Naive thymus-derived CD4-positive, alpha-beta T cell (primary cell): ENCODE data around the gene C4A. TPM values are rescaled to one million over a fixed set of nuclear protein-coding genes. Genes with fewer than 3 reads are reported as not detected.
A peak's percentile ranks its signal among the peaks of the same experiment; 100 is the strongest.

Experiments
- ATAC-seq: fragments of 150-1000 bp; cut with Tn5 transposase; 2 replicates; pipeline ENCODE4 v1.10.0; 2021; ENCODE audit warnings: mild to moderate bottlenecking, moderate library complexity
- CTCF ChIA-PET: fragments of 350-600 bp; sonication (Branson Sonifier 250); formaldehyde crosslinking; loops from one replicate; lab custom pipeline; 2021; ENCODE audit warnings: antibody characterized with exemption; lab: Charles Lee
- POLR2A ChIA-PET: fragments of 350-600 bp; sonication (Branson Sonifier 250); formaldehyde crosslinking; loops from one replicate; lab custom pipeline; 2021; ENCODE audit warnings: antibody characterized with exemption, inconsistent platforms; lab: Charles Lee
- DNase-seq, 9 donors: peaks; one replicate each; pipeline versions ENCODE4 v3.0.0 to v3.0.0-alpha.2; 2020 to 2022; ENCODE audit warnings: mixed read lengths in 1 of 9
- H3K27ac ChIP-seq: one replicate; pipeline ENCODE4 v1.7.0; 2013; ENCODE audit warnings: mild to moderate bottlenecking, low read depth, low read length, moderate library complexity
- H3K27me3 ChIP-seq, 2 donors: one replicate each; pipeline ENCODE4 v1.7.0; 2013; ENCODE audit warnings: low read length in 2 of 2, mild to moderate bottlenecking in 2 of 2, moderate library complexity in 2 of 2; ENCODE audit not compliant: control insufficient read depth in 2 of 2, insufficient read depth in 2 of 2
- H3K36me3 ChIP-seq, 3 experiments: 1 replicate in 2 of 3; 2 replicates in 1 of 3; pipeline ENCODE4 v1.7.0; 2013; ENCODE audit warnings: low read length in 3 of 3, mild to moderate bottlenecking in 3 of 3, moderate library complexity in 1 of 3; ENCODE audit not compliant: insufficient read depth in 3 of 3, control insufficient read depth in 2 of 3
- H3K4me1 ChIP-seq, 2 donors: one replicate each; pipeline ENCODE4 v1.7.0; 2013; ENCODE audit warnings: low read length in 2 of 2, mild to moderate bottlenecking in 2 of 2, moderate library complexity in 1 of 2; ENCODE audit not compliant: control insufficient read depth in 2 of 2, insufficient read depth in 2 of 2
- H3K4me3 ChIP-seq: 2 replicates; pipeline ENCODE4 v1.7.0; 2013; ENCODE audit warnings: mild to moderate bottlenecking, low read length
- H3K9me3 ChIP-seq, 3 experiments: 1 replicate in 2 of 3; 2 replicates in 1 of 3; pipeline ENCODE4 v1.7.0; 2013; ENCODE audit warnings: low read length in 3 of 3; ENCODE audit not compliant: control insufficient read depth in 2 of 3
- H3K27ac Mint-ChIP-seq, 9 donors: one replicate each; pipeline ENCODE4 v1.8.0; 2020 to 2022; ENCODE audit warnings: mixed read lengths in 9 of 9, mild to moderate bottlenecking in 8 of 9, moderate library complexity in 5 of 9, inconsistent platforms in 2 of 9
- H3K27me3 Mint-ChIP-seq, 5 donors: one replicate each; pipeline ENCODE4 v1.8.0; 2021 to 2022; ENCODE audit warnings: mixed read lengths in 5 of 5, mild to moderate bottlenecking in 1 of 5
- H3K36me3 Mint-ChIP-seq, 5 donors: one replicate each; pipeline ENCODE4 v1.8.0; 2020 to 2022; ENCODE audit warnings: mixed read lengths in 5 of 5, mild to moderate bottlenecking in 3 of 5, inconsistent platforms in 1 of 5
- H3K4me1 Mint-ChIP-seq, 7 donors: one replicate each; pipeline ENCODE4 v1.8.0; 2020 to 2022; ENCODE audit warnings: mixed read lengths in 7 of 7, mild to moderate bottlenecking in 3 of 7, inconsistent platforms in 1 of 7
- H3K4me3 Mint-ChIP-seq, 10 donors: one replicate each; pipeline ENCODE4 v1.8.0; 2020 to 2022; ENCODE audit warnings: mild to moderate bottlenecking in 10 of 10, mixed read lengths in 10 of 10, moderate library complexity in 6 of 10, inconsistent platforms in 2 of 10
- H3K9me3 Mint-ChIP-seq, 11 donors: one replicate each; pipeline ENCODE4 v1.8.0; 2020 to 2022; ENCODE audit warnings: mixed read lengths in 11 of 11, mild to moderate bottlenecking in 4 of 11, inconsistent platforms in 1 of 11, moderate library complexity in 1 of 11
- intact Hi-C, 2 donors: fragments of 100-400 bp; cut with micrococcal nuclease; formaldehyde crosslinking; loops; one replicate each; pipeline ENCODE4 v1.15.1; 2023
- polyA plus RNA-seq, 2 donors: library from polyadenylated mRNA; unstranded; fragments of 300-500 nt; fragmentation: Illumina TruSeq; gene quantifications; one replicate each; pipeline ENCODE4 v1.2.3, GENCODE V29; 2021
- total RNA-seq, 6 experiments: library from RNA in 5 of 6; stranded (reverse) in 5 of 6; gene quantifications; 1 replicate in 5 of 6; 2 replicates in 1 of 6; pipeline ENCODE4 v1.2.3 and lab custom pipeline; 2021 to 2026

Gene C4A
- total and polyA plus RNA-seq, 7 experiments from 2014 or later: 3.2 to 9.0 (median 8.0) TPM; not detected in 2

DNA sequence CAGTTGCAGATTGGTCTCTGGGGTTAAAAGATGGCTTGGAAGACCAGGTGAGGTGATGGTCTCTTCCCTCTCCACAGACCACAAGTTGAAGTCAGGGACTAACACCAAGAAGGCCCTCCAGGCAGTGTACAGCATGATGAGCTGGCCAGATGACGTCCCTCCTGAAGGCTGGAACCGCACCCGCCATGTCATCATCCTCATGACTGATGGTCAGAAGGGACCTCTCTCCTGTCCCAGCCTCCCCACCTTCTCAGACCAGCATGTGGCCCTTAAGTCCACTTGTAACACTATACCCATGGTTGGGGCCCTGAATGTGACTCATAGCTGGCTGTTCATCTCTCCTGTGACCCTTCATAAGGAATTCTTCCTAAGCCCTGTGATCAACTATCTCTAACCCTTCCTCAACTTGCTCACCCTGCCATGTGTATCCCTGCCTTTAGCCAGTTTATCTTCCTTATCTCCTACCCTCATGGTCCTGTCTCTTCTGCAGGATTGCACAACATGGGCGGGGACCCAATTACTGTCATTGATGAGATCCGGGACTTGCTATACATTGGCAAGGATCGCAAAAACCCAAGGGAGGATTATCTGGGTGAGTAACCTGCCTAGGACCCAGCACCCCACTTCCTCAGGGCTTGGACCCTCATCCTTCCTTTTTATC lies 33.0 kb upstream of the C4A start:
- Mint-ChIP-seq H3K27me3 (peaks cover 0 to 4% (median 0%) of the 10 kb centered on the region in 5 donors), H3K27ac (peak overlapping the region in 8 of 9 donors; percentile 4 to 74 (median 57)), H3K9me3 (no peaks in the 10 kb centered on the region), H3K36me3 (peaks cover 3 to 11% (median 9%) of the 10 kb centered on the region in 5 donors), H3K4me3 (no peak overlapping the region), H3K4me1 (peaks cover 0 to 5% (median 0%) of the 10 kb centered on the region in 7 donors)
- intact Hi-C loops: no loop called here
- POLR2A ChIA-PET: no interaction called here
- Histone ChIP-seq H3K4me1 (no peaks in the 10 kb centered on the region), H3K4me3 (no peak overlapping the region), H3K36me3 (peaks cover 5 to 35% (median 11%) of the 10 kb centered on the region in 3 experiments), H3K27me3 (no peaks in the 10 kb centered on the region), H3K9me3 (no peaks in the 10 kb centered on the region), H3K27ac (peak overlapping the region; percentile 20)
- DNase-seq: no peak
- peak; percentile 45 for ATAC-seq
- CTCF ChIA-PET: no interaction called here

DNA sequence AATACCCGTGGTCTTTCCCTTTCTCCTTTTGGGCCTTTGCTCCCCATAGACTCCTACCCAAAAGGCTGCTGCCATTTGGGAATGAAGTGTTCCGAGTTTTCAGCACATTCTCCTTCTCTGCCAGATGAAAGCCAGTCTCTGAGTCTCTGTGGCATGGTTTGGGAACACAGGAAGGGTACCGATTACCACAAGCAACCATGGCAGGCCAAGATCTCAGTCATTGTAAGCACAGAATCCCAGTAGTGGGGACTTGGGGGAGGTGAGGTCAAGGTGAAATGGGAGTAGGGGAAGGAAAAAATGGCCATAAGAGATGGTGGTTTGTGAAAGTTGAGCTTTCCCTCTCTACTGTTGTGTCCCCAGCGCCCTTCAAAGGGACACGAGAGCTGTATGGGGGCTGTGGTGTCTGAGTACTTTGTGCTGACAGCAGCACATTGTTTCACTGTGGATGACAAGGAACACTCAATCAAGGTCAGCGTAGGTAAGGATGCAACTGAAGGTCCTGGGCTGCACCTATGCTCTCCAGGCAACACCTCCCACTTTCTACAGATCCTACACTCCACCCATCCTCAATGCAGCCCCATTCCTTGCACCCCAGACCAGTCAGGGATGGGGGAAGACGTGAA lies 31.8 kb upstream of the C4A start:
- H3K27me3 ChIP-seq: no peaks in the 10 kb centered on the region
- peaks cover 0 to 4% (median 0%) of the 10 kb centered on the region in 5 donors for H3K27me3 Mint-ChIP-seq
- no peaks in the 10 kb centered on the region for H3K4me1 ChIP-seq
- intact Hi-C loops: no loop called here
- H3K4me3 ChIP-seq: no peak overlapping the region
- H3K36me3 Mint-ChIP-seq: peaks cover 11 to 23% (median 17%) of the 10 kb centered on the region in 5 donors
- no peak overlapping the region for H3K4me3 Mint-ChIP-seq
- no peaks in the 10 kb centered on the region for H3K9me3 ChIP-seq
- no peaks in the 10 kb centered on the region for H3K9me3 Mint-ChIP-seq
- H3K27ac ChIP-seq: no peak overlapping the region
- CTCF ChIA-PET: interaction anchor here (0.6 to 0.9 kb wide), 3 partner anchors 10 to 202 kb away, joined by 3 to 7 read pairs (median 4); no protein-coding TSS in a partner anchor
- H3K4me1 Mint-ChIP-seq: peaks cover 0 to 5% (median 0%) of the 10 kb centered on the region in 7 donors
- POLR2A ChIA-PET: interaction anchor here (0.7 kb wide), 2 partner anchors 9 to 59 kb away, joined by 3 to 4 read pairs; partner anchors contain the start of gene SKIC2
- peaks cover 11 to 47% (median 20%) of the 10 kb centered on the region in 3 experiments for H3K36me3 ChIP-seq
- DNase-seq (no peak), ATAC-seq (no peak)
- peak overlapping the region in 6 of 9 donors; percentile 1 to 74 (median 24) for H3K27ac Mint-ChIP-seq

DNA sequence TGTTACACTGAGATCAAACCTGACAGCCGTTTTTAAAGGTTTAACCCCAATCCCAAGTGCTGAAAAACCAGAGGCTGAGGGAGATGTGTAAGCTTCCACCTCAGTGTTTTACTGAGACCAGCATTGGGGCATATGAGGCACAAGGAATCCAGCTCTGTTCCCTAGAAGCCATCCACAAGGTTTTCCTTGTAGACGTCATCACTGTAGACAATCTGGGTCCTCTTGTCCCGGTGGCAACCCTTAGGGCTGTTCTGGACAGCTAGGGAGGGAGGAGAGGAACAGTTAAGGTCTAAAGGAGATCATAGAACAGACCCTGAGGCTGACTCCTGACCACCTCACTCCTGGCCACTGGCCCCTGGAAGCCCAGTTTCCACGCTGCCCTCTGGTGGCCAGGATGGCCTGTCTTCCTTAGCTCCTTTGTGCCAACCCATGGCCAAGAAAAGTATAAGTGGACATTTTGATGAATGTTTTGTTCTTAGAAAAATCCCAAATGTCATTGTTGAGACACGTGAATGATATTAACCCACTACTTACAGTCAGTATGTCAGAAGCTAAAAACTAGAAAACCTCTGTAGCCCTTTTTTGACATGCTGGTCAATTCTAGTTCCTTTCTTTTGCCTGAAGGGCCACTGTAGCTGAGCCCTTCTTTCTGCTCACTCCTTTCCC lies 29.6 kb upstream of the C4A start:
- Mint-ChIP-seq H3K27ac (peak overlapping the region in 3 of 9 donors; percentile 51 to 61 (median 52)), H3K27me3 (no peaks in the 10 kb centered on the region), H3K4me1 (peaks cover 2 to 7% (median 4%) of the 10 kb centered on the region in 7 donors), H3K9me3 (no peaks in the 10 kb centered on the region), H3K36me3 (peaks cover 16 to 25% (median 18%) of the 10 kb centered on the region in 5 donors), H3K4me3 (no peak overlapping the region)
- ATAC-seq (peak; percentile 67), DNase-seq (peak in 1 of 9 donors; percentile 53)
- ChIA-PET POLR2A (interaction anchor here (0.5 to 1.2 kb wide), 3 partner anchors 19 to 249 kb away, joined by 3 to 6 read pairs (median 3); partner anchors contain the start of gene ABHD16A), CTCF (interaction anchor here (0.6 to 1.7 kb wide), 10 partner anchors 8 to 224 kb away, joined by 3 to 5 read pairs (median 4); partner anchors contain the start of genes DDAH2, EHMT2 and HSPA1B)
- Histone ChIP-seq H3K36me3 (peaks cover 20 to 65% (median 23%) of the 10 kb centered on the region in 3 experiments), H3K4me1 (no peaks in the 10 kb centered on the region), H3K9me3 (no peaks in the 10 kb centered on the region), H3K27me3 (no peaks in the 10 kb centered on the region), H3K4me3 (no peak overlapping the region), H3K27ac (no peak overlapping the region)
- intact Hi-C loops: loop anchor here in 1 of 2 donors (1.0 kb wide), 1 partner anchor 406 kb away; the partner anchor contains the start of gene ATP6V1G2

DNA sequence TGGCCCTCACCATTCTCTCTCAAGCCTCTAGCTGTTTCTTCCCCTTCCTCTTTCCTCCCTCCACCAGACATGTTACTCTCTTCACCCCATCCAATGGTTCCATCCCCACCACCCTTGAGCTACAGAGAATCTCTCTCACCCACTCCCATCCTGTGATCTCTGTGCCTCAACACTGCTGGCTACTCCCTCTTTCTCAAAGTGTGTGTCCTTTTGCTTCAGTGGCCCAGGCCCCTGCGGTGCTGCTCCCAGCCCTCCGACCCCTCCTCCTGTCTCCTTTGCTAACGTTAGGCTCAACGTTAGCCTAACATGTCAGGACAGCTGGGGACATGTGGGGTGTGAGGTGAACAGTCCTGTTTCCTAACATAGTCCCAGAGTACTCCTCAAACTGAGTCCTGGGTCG lies 29.0 kb upstream of the C4A start:
- peak overlapping the region in 5 of 9 donors; percentile 43 to 75 (median 52) for H3K27ac Mint-ChIP-seq
- no peak overlapping the region for H3K27ac ChIP-seq

DNA sequence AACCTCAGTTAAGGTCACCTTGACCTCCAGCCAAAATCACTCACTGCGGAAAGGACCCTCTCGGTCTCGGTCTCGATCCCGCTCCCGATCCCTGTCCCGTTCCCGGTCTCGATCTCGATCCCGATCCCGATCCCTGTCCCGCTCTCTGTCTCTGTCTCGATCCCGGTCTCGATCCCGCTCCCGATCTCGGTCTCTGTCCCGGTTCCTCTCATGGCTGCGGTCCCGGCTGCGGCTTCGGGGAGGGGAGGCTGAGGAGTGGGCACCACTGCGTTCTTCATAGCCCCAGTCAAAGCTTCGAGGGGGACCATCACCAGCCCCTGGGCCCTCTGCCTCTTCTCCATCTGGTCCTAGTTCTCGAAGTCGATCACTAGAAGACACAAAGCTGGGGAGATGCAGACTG lies 27.3 kb upstream of the C4A start:
- Histone ChIP-seq H3K4me1 (peaks cover 13% of the 10 kb centered on the region in 2 donors), H3K36me3 (peaks cover 20 to 69% (median 23%) of the 10 kb centered on the region in 3 experiments), H3K9me3 (no peaks in the 10 kb centered on the region), H3K27ac (no peak overlapping the region), H3K27me3 (no peaks in the 10 kb centered on the region), H3K4me3 (no peak overlapping the region)
- DNase-seq: no peak
- intact Hi-C loops: no loop called here
- H3K27ac Mint-ChIP-seq: peak overlapping the region in 2 of 9 donors; percentile 17 to 43
- ATAC-seq: no peak
- peak overlapping the region in 1 of 10 donors; percentile 66 for H3K4me3 Mint-ChIP-seq
- ChIA-PET CTCF (no interaction called here), POLR2A (interaction anchor here (6.1 kb wide), 1 partner anchor 18 kb away, joined by 108 read pairs; the partner anchor contains the start of gene DXO)
- peaks cover 13 to 25% (median 23%) of the 10 kb centered on the region in 7 donors for H3K4me1 Mint-ChIP-seq
- peaks cover 17 to 25% (median 18%) of the 10 kb centered on the region in 5 donors for H3K36me3 Mint-ChIP-seq
- H3K27me3 Mint-ChIP-seq: no peaks in the 10 kb centered on the region
- no peaks in the 10 kb centered on the region for H3K9me3 Mint-ChIP-seq

More for the DNA sequence above, 29.0 kb upstream of the C4A start:
- intact Hi-C loops: loop anchor here in 1 of 2 donors (1.0 kb wide), 1 partner anchor 407 kb away; the partner anchor contains the start of gene ATP6V1G2
- DNase-seq (no peak), ATAC-seq (no peak)
- ChIA-PET POLR2A (interaction anchor here (0.5 to 1.1 kb wide), 2 partner anchors 18 to 24 kb away, joined by 3 to 6 read pairs; no protein-coding TSS in a partner anchor), CTCF (interaction anchor here (0.6 to 1.7 kb wide), 9 partner anchors 9 to 224 kb away, joined by 3 to 5 read pairs (median 3); partner anchors contain the start of genes DDAH2 and EHMT2)
- Mint-ChIP-seq H3K9me3 (no peaks in the 10 kb centered on the region), H3K4me3 (no peak overlapping the region), H3K36me3 (peaks cover 16 to 25% (median 18%) of the 10 kb centered on the region in 5 donors), H3K4me1 (peaks cover 6 to 13% (median 9%) of the 10 kb centered on the region in 7 donors), H3K27me3 (no peaks in the 10 kb centered on the region)
- Histone ChIP-seq H3K27me3 (no peaks in the 10 kb centered on the region), H3K4me1 (peaks cover 3 to 5% of the 10 kb centered on the region in 2 donors), H3K36me3 (peaks cover 20 to 65% (median 23%) of the 10 kb centered on the region in 3 experiments), H3K9me3 (no peaks in the 10 kb centered on the region), H3K4me3 (no peak overlapping the region)
